Stimulated activated CD4-positive, alpha-beta T cell treated with anti-CD3 and anti-CD28 coated beads, TNF-alpha, amount 100 ng/mL, for 1 hour (primary cell): Measurements from ENCODE around the gene VASH1.

Source experiments
- DNase-seq, 3 donors: peaks; one replicate each; pipeline ENCODE4 v3.0.0-alpha.2; 2020; ENCODE audit warnings: low read depth in 3 of 3, low spot score in 1 of 3

The VASH1 gene

GRCh38 chr14:76782115-76782884 lies 21.0 kb downstream of the VASH1 start:
- no peak for DNase-seq

GRCh38 chr14:76782885-76783566 lies 21.8 kb downstream of the VASH1 start:
- DNase-seq = no peak

GRCh38 chr14:76784266-76784874 lies 23.1 kb downstream of the VASH1 start:
- no peak for DNase-seq

DNA sequence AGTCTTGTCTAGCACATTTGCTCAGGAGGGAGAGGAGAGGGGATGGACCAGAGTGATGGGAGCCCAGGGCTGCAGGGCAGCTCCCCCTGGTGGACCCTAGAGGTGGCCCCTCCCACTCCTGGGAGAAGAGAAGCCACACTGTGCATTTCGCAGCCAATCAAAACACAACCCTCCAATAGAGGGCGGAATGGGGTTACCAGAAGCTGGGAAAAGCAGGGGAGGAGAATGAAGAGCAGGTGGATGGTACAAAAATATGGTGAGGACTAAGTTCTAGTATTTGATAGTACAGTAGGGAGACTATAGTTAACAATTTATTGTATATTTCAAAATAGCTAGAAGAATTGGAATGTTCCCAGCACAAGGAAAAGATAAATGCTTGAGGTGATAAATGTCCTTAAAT lies 23.6 kb downstream of the VASH1 start:
- peak; percentile 16 to 34 (median 23) for DNase-seq

GRCh38 chr14:76786601-76787000 lies 25.3 kb downstream of the VASH1 start:
- no peak for DNase-seq

- DNase-seq = no peak
These were observed 31.2 kb downstream of the VASH1 start for GRCh38 chr14:76792422-76792821.

DNA sequence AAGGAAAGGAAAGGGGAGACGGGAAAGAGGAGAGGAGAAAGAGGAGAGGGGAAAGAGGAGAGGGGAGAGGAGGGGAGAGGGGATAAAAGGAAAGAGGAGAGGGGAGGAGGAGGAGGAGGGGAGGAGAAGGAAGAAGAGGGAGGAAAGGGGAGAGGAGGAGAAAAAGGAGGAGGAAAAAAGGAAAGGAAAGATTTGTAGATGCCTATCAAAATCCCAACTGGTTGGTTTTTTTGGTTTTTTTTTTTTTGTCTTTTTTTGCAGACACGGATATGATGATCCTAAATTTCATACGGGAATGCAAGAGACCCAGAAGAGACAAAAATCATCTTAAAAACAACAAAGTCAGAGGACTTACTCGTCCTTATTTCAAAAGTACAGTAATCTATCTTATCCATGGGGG lies 32.1 kb downstream of the VASH1 start:
- no peak for DNase-seq

DNA sequence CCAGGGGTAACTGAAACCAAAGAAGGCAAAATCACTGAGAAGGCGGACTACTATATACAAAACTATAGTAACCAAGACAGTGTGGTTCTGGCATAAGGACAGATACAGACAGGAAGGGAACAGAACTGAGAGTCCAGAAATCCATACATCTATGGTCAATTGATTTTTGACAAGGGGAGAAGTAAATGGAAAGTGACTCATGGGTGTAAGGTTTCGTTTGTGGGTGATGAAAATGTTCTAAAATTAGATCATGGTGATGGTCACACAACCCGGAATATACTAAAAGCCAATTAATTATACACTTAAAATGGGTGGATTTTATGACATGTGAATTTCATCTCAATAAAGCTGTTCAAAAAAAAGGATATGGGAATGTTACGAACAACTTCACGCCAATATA lies 32.7 kb downstream of the VASH1 start:
- no peak for DNase-seq

DNA sequence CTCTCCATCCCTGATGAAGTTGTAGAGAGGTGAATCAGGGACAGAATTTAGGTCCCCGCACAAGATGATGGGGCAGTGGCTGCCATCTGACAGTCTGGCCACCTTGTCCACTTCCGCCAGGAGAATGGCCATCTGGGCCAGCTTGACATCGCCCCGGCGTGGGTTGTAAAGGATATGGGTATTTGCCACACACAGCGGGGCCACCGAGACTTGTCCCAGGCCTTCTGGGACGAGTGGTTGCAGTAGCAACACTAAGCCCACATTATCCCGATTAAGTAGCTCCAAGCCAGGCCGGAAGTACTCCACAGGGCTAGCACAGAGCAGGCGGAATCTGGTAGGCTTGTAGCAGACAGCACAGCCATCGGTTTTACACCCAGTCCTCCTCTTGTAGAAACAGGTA lies 45.2 kb downstream of the VASH1 start:
- DNase-seq = no peak

DNA sequence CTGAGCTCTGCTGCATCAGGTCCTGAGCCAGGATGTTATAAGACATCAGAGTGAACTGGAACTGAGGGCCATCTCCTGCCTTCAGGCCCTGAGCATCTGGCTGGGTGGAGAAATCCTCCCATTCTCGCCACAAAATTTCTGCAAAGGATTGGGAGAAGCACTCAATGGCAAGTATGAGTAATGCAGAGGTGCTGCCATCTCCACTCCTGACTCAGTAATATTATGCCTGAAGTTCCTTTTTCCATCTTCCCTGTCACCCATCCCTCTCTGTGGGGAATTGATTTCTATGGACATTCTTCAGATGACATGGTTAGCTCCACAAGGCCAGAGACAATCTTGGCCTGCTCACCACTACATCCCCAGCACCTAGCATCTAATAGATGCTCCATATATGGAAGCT lies 46.7 kb downstream of the VASH1 start:
- no peak for DNase-seq

DNA sequence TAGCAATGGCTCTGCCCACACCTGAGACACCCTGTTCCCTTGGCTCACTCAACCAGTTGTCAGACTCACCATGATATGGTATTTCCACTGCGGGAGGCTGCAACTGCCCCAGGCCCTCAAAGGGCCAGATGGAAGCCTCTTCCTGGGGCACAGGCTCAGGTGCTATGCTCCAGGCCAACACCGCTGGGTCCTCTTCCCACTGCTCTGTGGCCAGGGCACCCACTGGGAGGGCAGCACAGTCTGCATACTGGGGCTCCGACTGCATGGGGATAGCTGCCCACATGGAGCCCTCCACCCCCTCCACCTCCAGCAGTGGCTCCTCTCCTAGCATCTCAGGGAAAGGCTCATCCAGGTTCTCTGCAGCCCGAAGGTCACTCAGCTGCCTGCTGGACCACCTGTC lies 47.7 kb downstream of the VASH1 start:
- no peak for DNase-seq

- DNase-seq = no peak
These were observed 49.3 kb downstream of the VASH1 start for GRCh38 chr14:76810525-76810924.

GRCh38 chr14:76810953-76811400 lies 49.7 kb downstream of the VASH1 start:
- DNase-seq = no peak

DNA sequence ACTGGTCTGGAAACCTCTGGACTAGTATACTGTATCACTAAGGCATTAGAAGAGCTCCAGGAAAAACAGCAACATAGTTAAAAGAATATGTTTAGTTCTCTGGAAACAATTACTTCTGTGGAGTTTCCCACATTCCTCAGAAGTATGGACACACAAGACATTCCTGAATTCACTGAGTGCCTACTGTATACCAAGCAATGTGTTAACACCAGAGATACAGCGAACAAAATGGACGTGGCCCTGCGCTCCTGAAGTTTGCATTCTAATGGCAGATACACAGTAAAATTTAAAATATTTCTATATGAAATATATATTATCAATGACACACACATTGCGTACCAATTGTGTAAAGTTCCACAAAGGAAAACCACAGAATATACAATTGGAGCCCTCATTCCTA lies 50.3 kb downstream of the VASH1 start:
- DNase-seq = no peak

DNA sequence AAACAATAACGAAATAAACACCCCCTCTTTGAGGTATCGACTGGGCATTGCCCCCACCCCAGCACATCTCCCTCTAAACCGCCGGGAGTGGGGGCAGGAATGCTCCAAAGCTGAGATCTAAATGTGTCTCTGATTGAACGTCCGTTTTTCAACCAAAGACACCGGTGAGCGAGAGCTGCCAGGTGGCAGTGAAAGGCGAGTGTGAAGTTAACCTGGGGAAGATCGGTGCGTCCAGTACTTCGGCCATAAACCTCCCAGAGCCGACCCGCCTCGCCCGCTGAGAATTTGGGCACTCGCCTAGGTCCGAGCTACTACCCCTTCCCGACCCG lies 50.8 kb downstream of the VASH1 start:
- no peak for DNase-seq

GRCh38 chr14:76812422-76813383 lies 51.4 kb downstream of the VASH1 start, which contains the start of gene ANGEL1:
Gene ANGEL1 (minus strand): TSS chr14:76812882. CDS start chr14:76812827, 55 bp downstream.
- peak; percentile 94 to 96 (median 95) for DNase-seq

DNA sequence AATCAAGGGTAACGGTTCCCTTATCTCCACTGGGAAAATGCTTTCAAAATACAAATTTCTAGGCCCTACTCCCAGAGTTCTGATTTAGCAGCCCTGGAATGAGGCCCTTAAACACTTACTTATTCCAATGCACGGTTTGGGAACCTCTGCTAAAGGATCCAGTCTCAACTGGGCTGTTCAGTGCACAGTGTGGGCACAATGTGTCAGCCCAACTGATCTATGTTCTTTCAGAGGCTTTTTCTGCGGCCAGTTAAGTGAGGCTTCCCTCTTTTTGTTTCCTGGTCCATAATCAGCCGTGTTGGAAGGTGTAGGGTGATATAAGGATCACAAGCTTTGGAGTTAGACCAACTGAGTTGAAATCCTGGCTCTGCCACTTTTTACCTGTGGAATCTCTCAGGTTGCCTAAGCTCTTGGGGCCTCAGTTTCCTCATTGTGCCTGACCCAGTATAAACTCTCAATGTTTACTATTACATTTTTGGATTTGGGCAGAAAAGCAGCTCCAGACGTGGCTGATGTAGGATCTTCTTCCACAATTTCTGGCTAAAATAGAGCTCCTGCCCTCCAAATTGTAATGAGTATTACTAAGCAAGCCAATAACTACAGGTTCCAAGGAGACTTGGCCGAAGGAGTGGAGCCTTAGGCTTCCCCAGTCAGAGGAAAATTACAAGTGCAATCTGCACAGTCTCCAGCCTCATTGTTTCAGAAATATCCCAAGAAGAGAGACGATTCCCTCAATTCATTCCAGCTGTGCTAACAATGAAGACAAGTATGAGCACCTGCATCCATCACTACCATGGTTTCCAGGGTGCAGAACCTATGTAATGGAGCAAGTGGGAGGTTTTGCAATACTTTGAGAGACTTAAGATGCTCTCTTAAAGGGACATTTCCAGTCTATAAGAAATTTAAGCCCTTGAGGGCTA lies 53.7 kb downstream of the VASH1 start:
- no peak for DNase-seq

DNA sequence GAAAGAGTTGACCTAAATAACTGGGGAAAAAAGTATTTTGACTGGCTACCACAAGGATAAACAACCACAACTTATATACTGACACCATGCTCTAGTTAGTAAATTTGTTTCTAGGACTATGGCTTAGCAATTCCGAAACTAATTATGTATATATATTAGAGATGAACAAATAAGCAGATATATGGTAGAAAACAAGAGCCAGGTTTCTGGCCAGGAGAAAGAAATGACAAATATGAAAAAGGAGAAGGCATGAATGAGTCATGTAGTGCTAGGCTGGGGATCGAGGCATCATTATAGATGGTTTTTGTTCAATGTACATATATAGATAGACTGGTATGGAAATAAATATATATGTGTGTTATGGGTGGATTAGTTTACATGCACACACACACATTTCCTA lies 59.4 kb downstream of the VASH1 start:
- DNase-seq = no peak

- DNase-seq = no peak
These were observed 64.9 kb downstream of the VASH1 start, which contains the start of gene LRRC74A for GRCh38 chr14:76826122-76826521. Gene LRRC74A (plus strand): TSS chr14:76826408. CDS start chr14:76826698, 290 bp downstream.

DNA sequence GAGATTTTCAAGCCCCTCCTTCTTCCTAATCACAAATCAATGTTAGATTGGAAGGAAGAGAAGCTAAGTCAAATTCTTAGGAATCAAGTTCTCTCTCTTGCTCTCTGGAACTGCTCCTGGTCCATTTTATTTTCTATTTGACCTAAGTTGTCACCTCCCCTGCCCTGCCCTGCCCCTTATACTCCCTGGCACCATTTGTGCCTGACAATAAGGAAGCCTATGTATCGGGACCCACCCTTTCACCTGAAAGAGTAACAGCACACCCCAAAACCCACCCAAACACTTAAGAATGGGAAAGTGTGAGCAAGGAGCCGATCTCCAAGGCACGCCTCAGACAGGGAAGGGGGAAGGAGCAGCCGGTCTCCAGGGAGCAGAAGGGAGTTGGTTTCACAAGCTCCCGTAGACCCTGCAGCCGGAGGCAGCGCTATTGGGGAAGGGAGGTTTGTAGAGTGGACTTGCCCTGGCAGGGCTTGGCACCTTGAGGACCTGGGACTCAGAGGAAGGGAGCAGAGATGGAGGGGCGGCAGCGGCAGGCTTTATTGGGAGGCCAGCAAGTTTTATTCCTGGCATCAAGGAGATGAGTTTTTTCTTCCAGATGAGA lies 66.5 kb downstream of the VASH1 start:
- DNase-seq = no peak
